Measurements from ENCODE around the gene DCHS2. TPM values are rescaled to one million over a fixed set of nuclear protein-coding genes. Genes with fewer than 3 reads are reported as not detected.

DCHS2 gene
- total and polyA plus RNA-seq, 2 of the 8 experiments (the other 6 are each of a cell fraction or from before 2014, with no cell fraction given) = 0.54 to 2.6 TPM

DNA sequence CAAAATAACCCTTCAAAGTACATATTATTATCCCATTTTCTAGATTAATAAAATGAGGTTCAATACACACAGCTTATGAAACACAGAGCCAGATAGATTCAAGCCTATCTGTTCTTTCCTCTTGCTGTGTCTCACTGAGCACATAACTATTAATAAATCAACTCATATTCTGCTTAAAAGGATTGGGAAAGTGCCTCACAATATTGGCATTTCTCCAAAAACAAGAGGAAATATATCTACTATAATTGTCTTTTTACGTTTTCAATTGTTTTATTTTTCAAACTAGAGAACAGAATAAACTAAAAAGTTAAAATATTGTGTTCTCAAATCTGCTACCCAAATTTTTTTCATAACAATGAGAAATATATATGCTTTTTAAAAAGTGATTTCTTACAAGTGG lies 15.8 kb downstream of the DCHS2 start:
- no peak overlapping the region for H3K4me2 ChIP-seq (ENCODE audit: insufficient read depth in 1 of 2, low read depth in 2 of 2, low read length in 2 of 2)
- DNase-seq (ENCODE audit: low read depth in 1 of 2, low spot score in 2 of 2) (no peak), FAIRE-seq (no peak)
- H2BK15ac ChIP-seq (ENCODE audit: low read length) = no peak overlapping the region
- H3K4ac ChIP-seq (replicated peaks; ENCODE audit: insufficient read length, low read depth, low read length) = no peak overlapping the region
- no peak overlapping the region for H2BK12ac ChIP-seq (ENCODE audit: low read depth, low read length)
- no peak overlapping the region for H3K4me3 ChIP-seq (ENCODE audit: extremely low read depth in 1 of 4, insufficient read depth in 2 of 4, low read depth in 3 of 4, low read length in 4 of 4)
- no peak overlapping the region for H3K27ac ChIP-seq (ENCODE audit: low read depth, low read length)
- H4K20me1 ChIP-seq (replicated peaks in 1 of 2; ENCODE audit: control insufficient read depth in 1 of 2, insufficient read depth in 2 of 2, low read length in 2 of 2) = no peaks in the 10 kb centered on the region
- H2AFZ ChIP-seq (ENCODE audit: low read length) = no peak overlapping the region
- no peaks in the 10 kb centered on the region for H3K36me3 ChIP-seq (ENCODE audit: control insufficient read depth in 2 of 4, insufficient read depth in 4 of 4, low read length in 3 of 4)
- no peaks in the 10 kb centered on the region for H3K79me2 ChIP-seq (ENCODE audit: control insufficient read depth in 1 of 2, insufficient read depth in 2 of 2, low read length in 2 of 2)
- no peak overlapping the region for H2BK20ac ChIP-seq (ENCODE audit: low read length)
- ChIA-PET POLR2A (ENCODE audit: partially characterized antibody) (no interaction called here), CTCF (ENCODE audit: partially characterized antibody) (no interaction called here)
- H3K27me3 ChIP-seq (replicated peaks in 1 of 4; ENCODE audit: control insufficient read depth in 3 of 4, extremely low read depth in 1 of 4, insufficient read depth in 3 of 4, low read length in 3 of 4) = no peaks in the 10 kb centered on the region
- no peaks in the 10 kb centered on the region for H3K79me1 ChIP-seq (ENCODE audit: low read depth, low read length)
- no peak overlapping the region for H3K14ac ChIP-seq (ENCODE audit: insufficient read length)
- no peak overlapping the region for H3K56ac ChIP-seq (replicated peaks; ENCODE audit: insufficient read length, low read depth, low read length)
- H3K9me3 ChIP-seq (ENCODE audit: insufficient read depth in 2 of 2, low read depth in 1 of 2, low read length in 1 of 2) = no peaks in the 10 kb centered on the region
- no peak overlapping the region for H3K18ac ChIP-seq (ENCODE audit: extremely low read depth, low read length)
- H3K23ac ChIP-seq (ENCODE audit: insufficient read length) = no peak overlapping the region
- H2BK120ac ChIP-seq (replicated peaks; ENCODE audit: low read depth, low read length) = no peak overlapping the region
- 92% methylated on average over 1 of the region's 1 CpG; no CpG with 5 or more reads in 1 of the 2 experiments for WGBS, 2 experiments (ENCODE audit: extremely low coverage in 1 of 2, insufficient coverage in 1 of 2, insufficient read length in 1 of 2, insufficient replicate concordance in 2 of 2, low coverage in 1 of 2, low lambda C conversion rate in 2 of 2, missing lambda C conversion rate in 1 of 2)
- no peaks in the 10 kb centered on the region for H3K23me2 ChIP-seq (ENCODE audit: low read depth, low read length)
- H3K9ac ChIP-seq (replicated peaks in 1 of 4; ENCODE audit: extremely low read depth in 1 of 4, low read depth in 3 of 4, low read length in 3 of 4) = no peak overlapping the region
- no peak overlapping the region for H4K5ac ChIP-seq (ENCODE audit: insufficient read length, low read depth, low read length)
- no peak overlapping the region for H4K91ac ChIP-seq (replicated peaks; ENCODE audit: insufficient read length, low read length)
- no peak for TF ChIP-seq SP2 (IDR thresholded peaks at IDR 0.05; ENCODE audit: low read length)
- no peak for TF ChIP-seq CBX5 (IDR thresholded peaks at IDR 0.05; ENCODE audit: low read depth, low read length)
- TF ChIP-seq SP4 (IDR thresholded peaks at IDR 0.05; ENCODE audit: low read length) = no peak
- TF ChIP-seq, protein P1, sequence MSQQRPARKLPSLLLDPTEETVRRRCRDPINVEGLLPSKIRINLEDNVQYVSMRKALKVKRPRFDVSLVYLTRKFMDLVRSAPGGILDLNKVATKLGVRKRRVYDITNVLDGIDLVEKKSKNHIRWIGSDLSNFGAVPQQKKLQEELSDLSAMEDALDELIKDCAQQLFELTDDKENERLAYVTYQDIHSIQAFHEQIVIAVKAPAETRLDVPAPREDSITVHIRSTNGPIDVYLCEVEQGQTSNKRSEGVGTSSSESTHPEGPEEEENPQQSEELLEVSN (IDR thresholded peaks at IDR 0.05) = no peak
- no peak for TF ChIP-seq KDM4A (IDR thresholded peaks at IDR 0.05; ENCODE audit: low read depth, low read length, severe bottlenecking)
- no peak for TF ChIP-seq HDAC6 (IDR thresholded peaks at IDR 0.05; ENCODE audit: low read depth, low read length)
- TF ChIP-seq SIN3A (conservative IDR thresholded peaks at IDR 0.05 in 1 of 2, IDR thresholded peaks at IDR 0.05 in 1 of 2; ENCODE audit: low read depth in 1 of 2, low read length in 2 of 2) = no peak
- no peak for TF ChIP-seq CREB1 (IDR thresholded peaks at IDR 0.05)
- TF ChIP-seq CBX8 (IDR thresholded peaks at IDR 0.05; ENCODE audit: borderline replicate concordance, low read depth, low read length) = no peak
- no peak for TF ChIP-seq BACH1 (IDR thresholded peaks at IDR 0.05; ENCODE audit: low read length)
- no peak for TF ChIP-seq JUN (IDR thresholded peaks at IDR 0.05; ENCODE audit: low read depth, low read length)
- no peak for TF ChIP-seq ZNF274 (IDR thresholded peaks at IDR 0.05; ENCODE audit: borderline replicate concordance, extremely low read depth, low read length)
- TF ChIP-seq NRF1 (IDR thresholded peaks at IDR 0.05; ENCODE audit: low read depth, low read length) = no peak
- no peak overlapping the region for H4K8ac ChIP-seq (ENCODE audit: extremely low read depth, insufficient read depth, low read length)
- no peaks in the 10 kb centered on the region for H3K4me1 ChIP-seq (replicated peaks in 1 of 4; ENCODE audit: control insufficient read depth in 3 of 4, insufficient read depth in 4 of 4, low read length in 3 of 4)
- no peak overlapping the region for H2BK5ac ChIP-seq (ENCODE audit: low read depth, low read length)
- H2AK5ac ChIP-seq (ENCODE audit: low read depth, low read length) = no peak overlapping the region

Measured in H1 (cell line).